ENCODE results near the gene PLCH1. TPM values are rescaled to one million over a fixed set of nuclear protein-coding genes. Genes with fewer than 3 reads are reported as not detected.

The PLCH1 gene
- total and polyA plus RNA-seq, 10 of the 15 experiments (the other 5 are each of a cell fraction or from before 2014, with no cell fraction given), result 0.03 to 0.22 (median 0.04) TPM; not detected in 5

- ChIA-PET RAD21 (ENCODE audit: unreplicated experiment) (no interaction called here), POLR2A (no interaction called here), SMC1A (ENCODE audit: uncharacterized antibody, unreplicated experiment) (interaction anchor here (0.6 kb wide), 1 partner anchor 48 kb away, joined by 3 read pairs; no protein-coding TSS in a partner anchor), CTCF (interaction anchor here (6.2 kb wide), 1 partner anchor 352 kb away, joined by 62 read pairs; no protein-coding TSS in a partner anchor)
- no peaks in the 10 kb centered on the region for H3K4me1 ChIP-seq (ENCODE audit: control insufficient read depth, insufficient read depth, low read length)
- TF ChIP-seq GABPA (IDR thresholded peaks at IDR 0.05; ENCODE audit: low read depth) (no peak), POLR2A (IDR thresholded peaks at IDR 0.05; ENCODE audit: low read depth, low read length) (no peak), TBL1XR1 (IDR thresholded peaks at IDR 0.05; ENCODE audit: low read depth, low read length) (no peak), RELB (IDR thresholded peaks at IDR 0.05; ENCODE audit: low read depth) (no peak), ASH2L (IDR thresholded peaks at IDR 0.05; ENCODE audit: borderline replicate concordance, low read depth) (no peak), SREBF1 (IDR thresholded peaks at IDR 0.05; ENCODE audit: low read length) (no peak), EZH2 (IDR thresholded peaks at IDR 0.05; ENCODE audit: borderline replicate concordance, control insufficient read depth, low read depth, low read length) (no peak), RCOR1 (conservative IDR thresholded peaks at IDR 0.05; ENCODE audit: low read depth, low read length) (no peak), CBX5 (IDR thresholded peaks at IDR 0.05; ENCODE audit: low read depth) (no peak), RUNX3 (IDR thresholded peaks at IDR 0.05; ENCODE audit: low read length) (no peak), CHD2 (IDR thresholded peaks at IDR 0.05; ENCODE audit: borderline replicate concordance, low read depth, low read length) (no peak), USF1 (IDR thresholded peaks at IDR 0.05; ENCODE audit: borderline replicate concordance, extremely low read length, insufficient read depth, low read depth, low read length) (no peak), HDAC2 (IDR thresholded peaks at IDR 0.05) (no peak)
- TF ChIP-seq, protein P1, sequence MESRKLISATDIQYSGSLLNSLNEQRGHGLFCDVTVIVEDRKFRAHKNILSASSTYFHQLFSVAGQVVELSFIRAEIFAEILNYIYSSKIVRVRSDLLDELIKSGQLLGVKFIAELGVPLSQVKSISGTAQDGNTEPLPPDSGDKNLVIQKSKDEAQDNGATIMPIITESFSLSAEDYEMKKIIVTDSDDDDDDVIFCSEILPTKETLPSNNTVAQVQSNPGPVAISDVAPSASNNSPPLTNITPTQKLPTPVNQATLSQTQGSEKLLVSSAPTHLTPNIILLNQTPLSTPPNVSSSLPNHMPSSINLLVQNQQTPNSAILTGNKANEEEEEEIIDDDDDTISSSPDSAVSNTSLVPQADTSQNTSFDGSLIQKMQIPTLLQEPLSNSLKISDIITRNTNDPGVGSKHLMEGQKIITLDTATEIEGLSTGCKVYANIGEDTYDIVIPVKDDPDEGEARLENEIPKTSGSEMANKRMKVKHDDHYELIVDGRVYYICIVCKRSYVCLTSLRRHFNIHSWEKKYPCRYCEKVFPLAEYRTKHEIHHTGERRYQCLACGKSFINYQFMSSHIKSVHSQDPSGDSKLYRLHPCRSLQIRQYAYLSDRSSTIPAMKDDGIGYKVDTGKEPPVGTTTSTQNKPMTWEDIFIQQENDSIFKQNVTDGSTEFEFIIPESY (IDR thresholded peaks at IDR 0.05), result no peak
- TF ChIP-seq, protein P2, sequence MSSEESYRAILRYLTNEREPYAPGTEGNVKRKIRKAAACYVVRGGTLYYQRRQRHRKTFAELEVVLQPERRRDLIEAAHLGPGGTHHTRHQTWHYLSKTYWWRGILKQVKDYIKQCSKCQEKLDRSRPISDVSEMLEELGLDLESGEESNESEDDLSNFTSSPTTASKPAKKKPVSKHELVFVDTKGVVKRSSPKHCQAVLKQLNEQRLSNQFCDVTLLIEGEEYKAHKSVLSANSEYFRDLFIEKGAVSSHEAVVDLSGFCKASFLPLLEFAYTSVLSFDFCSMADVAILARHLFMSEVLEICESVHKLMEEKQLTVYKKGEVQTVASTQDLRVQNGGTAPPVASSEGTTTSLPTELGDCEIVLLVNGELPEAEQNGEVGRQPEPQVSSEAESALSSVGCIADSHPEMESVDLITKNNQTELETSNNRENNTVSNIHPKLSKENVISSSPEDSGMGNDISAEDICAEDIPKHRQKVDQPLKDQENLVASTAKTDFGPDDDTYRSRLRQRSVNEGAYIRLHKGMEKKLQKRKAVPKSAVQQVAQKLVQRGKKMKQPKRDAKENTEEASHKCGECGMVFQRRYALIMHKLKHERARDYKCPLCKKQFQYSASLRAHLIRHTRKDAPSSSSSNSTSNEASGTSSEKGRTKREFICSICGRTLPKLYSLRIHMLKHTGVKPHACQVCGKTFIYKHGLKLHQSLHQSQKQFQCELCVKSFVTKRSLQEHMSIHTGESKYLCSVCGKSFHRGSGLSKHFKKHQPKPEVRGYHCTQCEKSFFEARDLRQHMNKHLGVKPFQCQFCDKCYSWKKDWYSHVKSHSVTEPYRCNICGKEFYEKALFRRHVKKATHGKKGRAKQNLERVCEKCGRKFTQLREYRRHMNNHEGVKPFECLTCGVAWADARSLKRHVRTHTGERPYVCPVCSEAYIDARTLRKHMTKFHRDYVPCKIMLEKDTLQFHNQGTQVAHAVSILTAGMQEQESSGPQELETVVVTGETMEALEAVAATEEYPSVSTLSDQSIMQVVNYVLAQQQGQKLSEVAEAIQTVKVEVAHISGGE (CRISPR knock-in tag; IDR thresholded peaks at IDR 0.05), result no peak
- H3K27me3 ChIP-seq (replicated peaks in 1 of 2; ENCODE audit: control insufficient read depth in 2 of 2, insufficient read depth in 2 of 2, low read length in 1 of 2), result no peaks in the 10 kb centered on the region; a peak in 1 of 4 replicates
- no peak overlapping the region for H2AFZ ChIP-seq (ENCODE audit: control insufficient read depth, low read depth, low read length)
- H4K20me1 ChIP-seq (ENCODE audit: control insufficient read depth, insufficient read depth), result no peaks in the 10 kb centered on the region
- in situ Hi-C loops (cut with MboI) (no loop called here), intact Hi-C loops (cut with micrococcal nuclease; ENCODE audit: unreplicated experiment) (loop anchor here (5.0 kb wide), 1 partner anchor 512 kb away; no protein-coding TSS in a partner anchor)
- WGBS (ENCODE audit: insufficient coverage, insufficient replicate concordance, low lambda C conversion rate, missing lambda C conversion rate), result 14% methylated on average over 1 of the region's 1 CpG
- H3K4me3 ChIP-seq, result no peak overlapping the region
- no peaks in the 10 kb centered on the region for H3K9me3 ChIP-seq (replicated peaks; ENCODE audit: control insufficient read depth, insufficient read depth, low read length)
- H3K4me2 ChIP-seq (ENCODE audit: control insufficient read depth, insufficient read depth), result no peak overlapping the region
- no TSS peak for BruUV-seq (replicated peaks)
- no peaks in the 10 kb centered on the region for H3K79me2 ChIP-seq (ENCODE audit: control insufficient read depth, insufficient read depth, low read length)
- no peak overlapping the region for H3K27ac ChIP-seq (ENCODE audit: control insufficient read depth, insufficient read depth)
- no peak overlapping the region for H3K9ac ChIP-seq (ENCODE audit: control insufficient read depth, insufficient read depth, low read length)
- DNase-seq (ENCODE audit: low read depth, low spot score) (no peak), FAIRE-seq (no peak), ATAC-seq (no peak)
- no peaks in the 10 kb centered on the region for H3K36me3 ChIP-seq (ENCODE audit: control insufficient read depth in 2 of 2, insufficient read depth in 2 of 2, low read length in 1 of 2)
Measured at GRCh38 chr3:155350571-155350970, 394.3 kb downstream of the PLCH1 start.
